GM21526 (cell line): Measurements from ENCODE around the gene SFRP2.

Source experiments
- ATAC-seq: cut with Tn5 transposase; IDR thresholded peaks from one replicate; pipeline ENCODE4 v1.9.1; 2021; ENCODE audit warnings: moderate library complexity; ENCODE audit not compliant: unreplicated experiment, low FRiP score

Gene SFRP2

GRCh38 chr4:153798901-153799693, 10.2 kb upstream of the SFRP2 start:
- no peak for ATAC-seq

GRCh38 chr4:153798420-153798819, 9.5 kb upstream of the SFRP2 start:
- no peak for ATAC-seq

GRCh38 chr4:153794006-153794405, 5.1 kb upstream of the SFRP2 start:
- no peak for ATAC-seq

GRCh38 chr4:153792618-153793247, 3.9 kb upstream of the SFRP2 start:
- no peak for ATAC-seq

- no peak for ATAC-seq
These were observed 3.1 kb upstream of the SFRP2 start for GRCh38 chr4:153791746-153792617.

GRCh38 chr4:153790962-153791551, 2.2 kb upstream of the SFRP2 start:
- no peak for ATAC-seq

- no peak for ATAC-seq
These were observed 1.6 kb upstream of the SFRP2 start for GRCh38 chr4:153790500-153790865.

- ATAC-seq, result no peak
These were observed 1.0 kb upstream of the SFRP2 start for GRCh38 chr4:153789741-153790499.

GRCh38 chr4:153788051-153788412, 851 bp downstream of the SFRP2 start:
- ATAC-seq, result no peak

- no peak for ATAC-seq
These were observed 1.3 kb downstream of the SFRP2 start for GRCh38 chr4:153787575-153787974.

- ATAC-seq, result no peak
These were observed 1.8 kb downstream of the SFRP2 start for GRCh38 chr4:153787061-153787560.

- ATAC-seq, result no peak
These were observed 2.8 kb downstream of the SFRP2 start for GRCh38 chr4:153785910-153786721.

GRCh38 chr4:153784166-153784699, 4.7 kb downstream of the SFRP2 start:
- ATAC-seq, result no peak

- no peak for ATAC-seq
These were observed 6.3 kb downstream of the SFRP2 start for GRCh38 chr4:153782581-153782980.

- no peak for ATAC-seq
These were observed 7.0 kb downstream of the SFRP2 start for GRCh38 chr4:153781717-153782416.

- ATAC-seq, result peak; percentile 14
These were observed 7.6 kb downstream of the SFRP2 start for GRCh38 chr4:153781280-153781679.

GRCh38 chr4:153780876-153781275, 8.0 kb downstream of the SFRP2 start:
- ATAC-seq, result peak; percentile 83

- no peak for ATAC-seq
These were observed 8.7 kb downstream of the SFRP2 start for GRCh38 chr4:153780221-153780620.
